ENCODE measurements around the gene MROH9.

GRCh38 chr1:170993717-170994116 is 58.4 kb downstream of the MROH9 start:
- TF ChIP-seq, protein P1, sequence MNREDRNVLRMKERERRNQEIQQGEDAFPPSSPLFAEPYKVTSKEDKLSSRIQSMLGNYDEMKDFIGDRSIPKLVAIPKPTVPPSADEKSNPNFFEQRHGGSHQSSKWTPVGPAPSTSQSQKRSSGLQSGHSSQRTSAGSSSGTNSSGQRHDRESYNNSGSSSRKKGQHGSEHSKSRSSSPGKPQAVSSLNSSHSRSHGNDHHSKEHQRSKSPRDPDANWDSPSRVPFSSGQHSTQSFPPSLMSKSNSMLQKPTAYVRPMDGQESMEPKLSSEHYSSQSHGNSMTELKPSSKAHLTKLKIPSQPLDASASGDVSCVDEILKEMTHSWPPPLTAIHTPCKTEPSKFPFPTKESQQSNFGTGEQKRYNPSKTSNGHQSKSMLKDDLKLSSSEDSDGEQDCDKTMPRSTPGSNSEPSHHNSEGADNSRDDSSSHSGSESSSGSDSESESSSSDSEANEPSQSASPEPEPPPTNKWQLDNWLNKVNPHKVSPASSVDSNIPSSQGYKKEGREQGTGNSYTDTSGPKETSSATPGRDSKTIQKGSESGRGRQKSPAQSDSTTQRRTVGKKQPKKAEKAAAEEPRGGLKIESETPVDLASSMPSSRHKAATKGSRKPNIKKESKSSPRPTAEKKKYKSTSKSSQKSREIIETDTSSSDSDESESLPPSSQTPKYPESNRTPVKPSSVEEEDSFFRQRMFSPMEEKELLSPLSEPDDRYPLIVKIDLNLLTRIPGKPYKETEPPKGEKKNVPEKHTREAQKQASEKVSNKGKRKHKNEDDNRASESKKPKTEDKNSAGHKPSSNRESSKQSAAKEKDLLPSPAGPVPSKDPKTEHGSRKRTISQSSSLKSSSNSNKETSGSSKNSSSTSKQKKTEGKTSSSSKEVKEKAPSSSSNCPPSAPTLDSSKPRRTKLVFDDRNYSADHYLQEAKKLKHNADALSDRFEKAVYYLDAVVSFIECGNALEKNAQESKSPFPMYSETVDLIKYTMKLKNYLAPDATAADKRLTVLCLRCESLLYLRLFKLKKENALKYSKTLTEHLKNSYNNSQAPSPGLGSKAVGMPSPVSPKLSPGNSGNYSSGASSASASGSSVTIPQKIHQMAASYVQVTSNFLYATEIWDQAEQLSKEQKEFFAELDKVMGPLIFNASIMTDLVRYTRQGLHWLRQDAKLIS (CRISPR knock-in tag; IDR thresholded peaks at IDR 0.05): no peak
- TF ChIP-seq MAZ (IDR thresholded peaks at IDR 0.05; ENCODE audit: borderline replicate concordance, low read depth, low read length) (no peak), MAZ (CRISPR knock-in tag; IDR thresholded peaks at IDR 0.05; ENCODE audit: low read depth) (no peak), ZNF124 (CRISPR knock-in tag; IDR thresholded peaks at IDR 0.05) (no peak)
